Endothelial cell of umbilical vein (primary cell): Measurements from ENCODE around the gene ADH1B. TPM values are rescaled to one million over a fixed set of nuclear protein-coding genes. Genes with fewer than 3 reads are reported as not detected.

Experiments used
- BruUV-seq: library from RNA; stranded (reverse); fragments of 400-500 nt; replicated peaks from 2 replicates; lab custom pipeline; 2021; lab: Mats Ljungman, UMichigan
- CTCF ChIA-PET: fragments of 300-600, 350-600 bp; sonication (Branson Sonifier 250); formaldehyde crosslinking; loops from one replicate; lab custom pipeline; 2021; ENCODE audit warnings: antibody characterized with exemption, inconsistent platforms; lab: Charles Lee
- POLR2A ChIA-PET: fragments of 300-600, 350-600 bp; sonication (Branson Sonifier 250); formaldehyde crosslinking; loops from one replicate; lab custom pipeline; 2021; ENCODE audit warnings: antibody characterized with exemption, inconsistent platforms; lab: Charles Lee
- DNase-seq: peaks from one replicate; pipeline ENCODE4 v3.0.0-alpha.2; 2011; ENCODE audit warnings: low read depth, low spot score
- FAIRE-seq: peaks from 2 replicates; lab custom pipeline; 2011; peaks lifted over from hg19 to GRCh38; lab: Jason Lieb, UNC
- H2AFZ ChIP-seq: 2 replicates; pipeline ENCODE4 v1.6.0; 2012; ENCODE audit warnings: low read depth, low read length, control low read depth, inconsistent platforms
- H3K27ac ChIP-seq: 2 replicates; pipeline ENCODE4 v1.5.1; 2011; ENCODE audit warnings: low read depth, mild to moderate bottlenecking, control low read depth, low read length, moderate library complexity; ENCODE audit not compliant: insufficient read depth
- H3K27me3 ChIP-seq, 2 experiments: 2 replicates each; pipeline versions ENCODE4 v1.6.0 to v1.6.1; 2011; ENCODE audit warnings: low read length in 2 of 2, mixed read lengths in 1 of 2; ENCODE audit not compliant: control insufficient read depth in 2 of 2, insufficient read depth in 2 of 2
- H3K36me3 ChIP-seq, 2 experiments: 2 replicates in 1 of 2; 3 replicates in 1 of 2; pipeline ENCODE4 v1.5.1; 2011; ENCODE audit warnings: low read length in 2 of 2, mild to moderate bottlenecking in 1 of 2, moderate library complexity in 1 of 2; ENCODE audit not compliant: control insufficient read depth in 2 of 2, insufficient read depth in 2 of 2; ENCODE audit errors: extremely low read depth in 1 of 2
- H3K4me1 ChIP-seq: 3 replicates; pipeline ENCODE4 v1.5.1; 2011; ENCODE audit warnings: mild to moderate bottlenecking, low read length; ENCODE audit not compliant: control insufficient read depth, insufficient read depth; ENCODE audit errors: extremely low read depth
- H3K4me2 ChIP-seq: 2 replicates; pipeline ENCODE4 v1.6.1; 2011; ENCODE audit warnings: low read length, control low read depth, mixed read lengths; ENCODE audit not compliant: insufficient read depth
- H3K4me3 ChIP-seq, 3 experiments: fragments of 200-600 bp in 1 of 3; sonication (generic), shearing (Covaris generic) in 1 of 3; replicated peaks in 1 of 3; 2 replicates each; pipeline ENCODE4 v1.5.1; 2011 to 2016; ENCODE audit warnings: control low read depth in 3 of 3, low read length in 3 of 3, mild to moderate bottlenecking in 2 of 3, inconsistent platforms in 1 of 3, low read depth in 1 of 3, moderate library complexity in 1 of 3; ENCODE audit not compliant: insufficient read depth in 1 of 3
- H3K79me2 ChIP-seq: 2 replicates; pipeline ENCODE4 v1.6.0; 2012; ENCODE audit warnings: low read length, inconsistent platforms; ENCODE audit not compliant: control insufficient read depth, insufficient read depth
- H3K9ac ChIP-seq: replicated peaks from 2 replicates; pipeline ENCODE3; 2011; ENCODE audit warnings: low read length, control low read depth; ENCODE audit not compliant: insufficient read depth; ENCODE audit errors: extremely low read depth
- H3K9me1 ChIP-seq: replicated peaks from 3 replicates; pipeline ENCODE4 v1.6.0; 2011; ENCODE audit warnings: mild to moderate bottlenecking, low read length; ENCODE audit not compliant: control insufficient read depth, insufficient read depth; ENCODE audit errors: extremely low read depth
- H3K9me3 ChIP-seq: replicated peaks from 2 replicates; pipeline ENCODE4 v1.5.1; 2012; ENCODE audit warnings: low read length, inconsistent platforms; ENCODE audit not compliant: control insufficient read depth, insufficient read depth
- H4K20me1 ChIP-seq: replicated peaks from 2 replicates; pipeline ENCODE3; 2011; ENCODE audit warnings: mild to moderate bottlenecking, low read length; ENCODE audit not compliant: control insufficient read depth, insufficient read depth; ENCODE audit errors: extremely low read depth
- CTCF ChIP-seq, 2 donors: IDR thresholded peaks; 1 replicate in 1 of 2; 2 replicates in 1 of 2; pipeline ENCODE4 v1.5.1; 2011; ENCODE audit warnings: low read length in 2 of 2, mild to moderate bottlenecking in 2 of 2, moderate library complexity in 2 of 2, control low read depth in 1 of 2, inconsistent platforms in 1 of 2, low read depth in 1 of 2; ENCODE audit not compliant: insufficient read depth in 1 of 2; ENCODE audit errors: extremely low read depth in 1 of 2
- EZH2 ChIP-seq: IDR thresholded peaks from 2 replicates; pipeline ENCODE4 v1.6.1; 2012; ENCODE audit warnings: borderline replicate concordance, low read depth, mild to moderate bottlenecking, moderate library complexity, low read length, inconsistent platforms; ENCODE audit not compliant: severe bottlenecking
- FOS ChIP-seq: IDR thresholded peaks from 2 replicates; pipeline ENCODE4 v1.6.1; 2011; ENCODE audit warnings: mild to moderate bottlenecking, low read length, moderate library complexity, borderline replicate concordance; ENCODE audit not compliant: insufficient read depth
- GATA2 ChIP-seq: IDR thresholded peaks from 2 replicates; pipeline ENCODE4 v1.7.0; 2011; ENCODE audit warnings: low read depth, mild to moderate bottlenecking, moderate library complexity, mixed read lengths, low read length; ENCODE audit not compliant: insufficient read length, insufficient read depth
- JUN ChIP-seq: IDR thresholded peaks from 2 replicates; pipeline ENCODE4 v1.6.1; 2011; ENCODE audit warnings: borderline replicate concordance, low read depth; ENCODE audit not compliant: insufficient read length, insufficient read depth
- MAX ChIP-seq: IDR thresholded peaks from 2 replicates; pipeline ENCODE4 v1.6.1; 2011; ENCODE audit not compliant: insufficient read depth, insufficient read length
- MYC ChIP-seq: IDR thresholded peaks from one replicate; pipeline ENCODE4 v1.6.1; 2011; ENCODE audit warnings: mild to moderate bottlenecking, low read depth, low read length
- POLR2A ChIP-seq: IDR thresholded peaks from 2 replicates; pipeline ENCODE4 v1.6.1; 2012; ENCODE audit warnings: low read depth, mild to moderate bottlenecking, control low read depth, low read length
- POLR2AphosphoS5 ChIP-seq: IDR thresholded peaks from 2 replicates; pipeline ENCODE4 v1.6.1; 2012; ENCODE audit warnings: low read depth, mild to moderate bottlenecking, control low read depth, low read length, moderate library complexity; ENCODE audit not compliant: insufficient read depth
- dilution Hi-C: fragments of 300-500 bp; cut with MboI; formaldehyde crosslinking; loops from one replicate; pipeline ENCODE4 v1.15.0; 2019; ENCODE audit warnings: low sequenced_read_pairs; ENCODE audit not compliant: extremely low pct_ligation_motif_present
- intact Hi-C: fragments of 100-400 bp; cut with micrococcal nuclease; formaldehyde crosslinking; loops from one replicate; pipeline ENCODE4 v1.10.0; 2022
- polyA plus RNA-seq, 4 experiments: library from polyadenylated mRNA; depleted of rRNA in 3 of 4; stranded (reverse) in 3 of 4; unstranded in 1 of 4; fragments of >200 nt; gene quantifications; 2 replicates each; pipeline versions ENCODE4 v1.2.1 to v1.2.3, GENCODE V29; 2011 to 2012; ENCODE audit warnings: missing spikeins in 1 of 4
- total RNA-seq: library from RNA; stranded (reverse); gene quantifications from 2 replicates; pipeline ENCODE4 v1.2.3, GENCODE V29; 2021

Gene ADH1B
- total and polyA plus RNA-seq, 2 donors (not counting 3 experiments of a cell fraction or from before 2014, with no cell fraction given) = not detected

- no peak for TF ChIP-seq GATA2
- TF ChIP-seq MYC = no peak
- no peak for TF ChIP-seq FOS
- TF ChIP-seq EZH2 = no peak
- no peak for TF ChIP-seq POLR2AphosphoS5
- TF ChIP-seq JUN = no peak
- no peak for TF ChIP-seq POLR2A
- TF ChIP-seq CTCF (IDR thresholded peaks at IDR 0.05; ENCODE audit: extremely low read depth in 1 of 2, insufficient read depth in 1 of 2, low read depth in 1 of 2, low read length in 2 of 2) = no peak
- TF ChIP-seq MAX = no peak
- no peak overlapping the region for H2AFZ ChIP-seq
- FAIRE-seq (no peak), DNase-seq (no peak)
- no peak overlapping the region for H3K9ac ChIP-seq
- no peaks in the 10 kb centered on the region for H3K4me1 ChIP-seq
- H3K4me3 ChIP-seq = no peak overlapping the region
- no peaks in the 10 kb centered on the region for H4K20me1 ChIP-seq
- no peaks in the 10 kb centered on the region for H3K9me1 ChIP-seq
- no peaks in the 10 kb centered on the region for H3K9me3 ChIP-seq
- intact Hi-C loops (no loop called here), dilution Hi-C loops (no loop called here)
- ChIA-PET CTCF (no interaction called here), POLR2A (no interaction called here)
- H3K4me2 ChIP-seq = no peak overlapping the region
- no peaks in the 10 kb centered on the region for H3K27me3 ChIP-seq
- no peak overlapping the region for H3K27ac ChIP-seq
- BruUV-seq = no TSS peak
- no peaks in the 10 kb centered on the region for H3K36me3 ChIP-seq
- no peaks in the 10 kb centered on the region for H3K79me2 ChIP-seq
Observed at GRCh38 chr4:99285387-99285786, 35.8 kb downstream of the ADH1B start.
